OCI-LY3 (cell line): Measurements from ENCODE around the gene ZBTB42.

Experiments used
- H2AFZ ChIP-seq: fragments of 200-600, 300-600 bp; shearing (Covaris generic); 2 replicates; pipeline ENCODE4 v1.6.0; 2014; ENCODE audit warnings: antibody characterized with exemption, low read depth, low read length
- H3K27ac ChIP-seq: fragments of 200-600, 300-600 bp; sonication (generic); 2 replicates; pipeline ENCODE4 v1.5.1; 2014; ENCODE audit warnings: mild to moderate bottlenecking, low read length, moderate library complexity, mixed read lengths
- H3K27me3 ChIP-seq: fragments of 200-600, 300-600 bp; sonication (generic); 2 replicates; pipeline ENCODE4 v1.6.1; 2014; ENCODE audit warnings: low read depth, low read length, mixed read lengths
- H3K36me3 ChIP-seq: fragments of 200-600, 300-600 bp; sonication (generic); replicated peaks from 2 replicates; pipeline ENCODE3; 2014; ENCODE audit warnings: low read depth, low read length, mixed read lengths
- H3K4me1 ChIP-seq: fragments of 300-600, 200-600 bp; sonication (generic); 2 replicates; pipeline ENCODE4 v1.6.1; 2014; ENCODE audit warnings: low read length, mixed read lengths
- H3K4me2 ChIP-seq: fragments of 200-600, 300-600 bp; sonication (generic); 2 replicates; pipeline ENCODE4 v1.6.1; 2014; ENCODE audit warnings: low read length, mixed read lengths
- H3K4me3 ChIP-seq: fragments of 300-600, 200-600 bp; sonication (generic); 2 replicates; pipeline ENCODE4 v1.5.1; 2014; ENCODE audit warnings: antibody characterized with exemption, mild to moderate bottlenecking, low read length, moderate library complexity
- H3K79me2 ChIP-seq: fragments of 300-600, 200-600 bp; shearing (Covaris generic); 2 replicates; pipeline ENCODE4 v1.6.1; 2014; ENCODE audit warnings: mild to moderate bottlenecking, low read length, mixed read lengths
- H3K9ac ChIP-seq: fragments of 300-600, 200-600 bp; shearing (Covaris generic); 2 replicates; pipeline ENCODE4 v1.6.0; 2014; ENCODE audit warnings: mild to moderate bottlenecking, low read length, moderate library complexity
- H3K9me3 ChIP-seq: fragments of 200-600, 300-600 bp; shearing (Covaris generic); 2 replicates; pipeline ENCODE4 v1.6.1; 2014; ENCODE audit warnings: low read length, mixed read lengths; ENCODE audit not compliant: insufficient read depth
- H4K20me1 ChIP-seq: fragments of 200-600, 300-600 bp; sonication (generic); 2 replicates; pipeline ENCODE4 v1.6.1; 2016; ENCODE audit warnings: low read length, mixed read lengths; ENCODE audit not compliant: insufficient read depth
- EZH2phosphoT487 ChIP-seq: fragments of 200-600 bp; shearing (Covaris generic); IDR thresholded peaks from 2 replicates; pipeline ENCODE4 v1.6.1; 2018; ENCODE audit warnings: antibody characterized with exemption, mixed run types, low read depth
- TF ChIP-seq, protein P1 (sequence below): fragments of 200-600, 300-600 bp; sonication (generic); IDR thresholded peaks from 2 replicates; pipeline ENCODE4 v1.5.1; 2014; ENCODE audit warnings: antibody characterized with exemption, low read length, low read depth

ZBTB42 gene

DNA sequence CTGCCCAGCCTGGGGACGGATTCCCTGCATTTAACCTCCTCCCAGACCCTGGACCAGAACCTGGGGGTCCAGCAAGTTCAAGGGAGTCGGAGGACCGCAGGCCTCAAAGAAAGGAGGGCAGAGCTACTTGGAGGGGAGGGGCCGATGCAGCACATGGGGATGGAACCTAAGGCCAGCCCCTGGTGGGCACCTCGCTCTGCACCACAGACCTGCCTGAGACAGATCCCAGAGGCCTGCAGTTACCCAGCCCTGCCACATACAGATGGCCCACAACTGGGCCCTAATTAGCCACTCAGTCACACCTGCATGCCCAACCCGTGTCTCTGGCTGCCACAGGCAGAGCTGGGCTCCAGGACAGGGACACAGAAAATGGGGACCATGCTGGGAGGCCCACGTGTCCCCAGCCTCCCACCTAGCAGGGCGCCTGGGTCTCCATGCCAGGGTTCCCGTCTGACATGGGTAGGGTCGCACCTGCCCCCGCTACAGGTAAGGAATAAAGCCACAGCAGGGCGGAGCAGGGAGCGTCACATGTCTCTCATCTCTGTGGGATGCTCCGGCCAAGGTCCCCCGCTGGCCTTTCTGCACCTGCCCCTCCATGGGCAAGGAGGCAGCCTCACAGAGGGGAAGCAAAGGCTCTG is 22.1 kb upstream of the ZBTB42 start:
- TF ChIP-seq, protein P1, sequence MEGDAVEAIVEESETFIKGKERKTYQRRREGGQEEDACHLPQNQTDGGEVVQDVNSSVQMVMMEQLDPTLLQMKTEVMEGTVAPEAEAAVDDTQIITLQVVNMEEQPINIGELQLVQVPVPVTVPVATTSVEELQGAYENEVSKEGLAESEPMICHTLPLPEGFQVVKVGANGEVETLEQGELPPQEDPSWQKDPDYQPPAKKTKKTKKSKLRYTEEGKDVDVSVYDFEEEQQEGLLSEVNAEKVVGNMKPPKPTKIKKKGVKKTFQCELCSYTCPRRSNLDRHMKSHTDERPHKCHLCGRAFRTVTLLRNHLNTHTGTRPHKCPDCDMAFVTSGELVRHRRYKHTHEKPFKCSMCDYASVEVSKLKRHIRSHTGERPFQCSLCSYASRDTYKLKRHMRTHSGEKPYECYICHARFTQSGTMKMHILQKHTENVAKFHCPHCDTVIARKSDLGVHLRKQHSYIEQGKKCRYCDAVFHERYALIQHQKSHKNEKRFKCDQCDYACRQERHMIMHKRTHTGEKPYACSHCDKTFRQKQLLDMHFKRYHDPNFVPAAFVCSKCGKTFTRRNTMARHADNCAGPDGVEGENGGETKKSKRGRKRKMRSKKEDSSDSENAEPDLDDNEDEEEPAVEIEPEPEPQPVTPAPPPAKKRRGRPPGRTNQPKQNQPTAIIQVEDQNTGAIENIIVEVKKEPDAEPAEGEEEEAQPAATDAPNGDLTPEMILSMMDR, result no peak
- TF ChIP-seq EZH2phosphoT487, result no peak
- H3K9ac ChIP-seq, result no peak overlapping the region
- no peak overlapping the region for H2AFZ ChIP-seq
- no peak overlapping the region for H3K4me3 ChIP-seq
- peaks cover 16% of the 10 kb centered on the region for H3K36me3 ChIP-seq
- no peaks in the 10 kb centered on the region for H3K4me1 ChIP-seq
- H3K27me3 ChIP-seq, result no peaks in the 10 kb centered on the region
- H3K27ac ChIP-seq, result no peak overlapping the region
- H4K20me1 ChIP-seq, result peaks cover 8% of the 10 kb centered on the region
- H3K4me2 ChIP-seq, result no peak overlapping the region
- no peaks in the 10 kb centered on the region for H3K79me2 ChIP-seq
- no peaks in the 10 kb centered on the region for H3K9me3 ChIP-seq

- no peaks in the 10 kb centered on the region for H3K4me1 ChIP-seq
- H3K4me3 ChIP-seq, result no peak overlapping the region
- no peak overlapping the region for H3K4me2 ChIP-seq
- H3K9ac ChIP-seq, result no peak overlapping the region
- peaks cover 16% of the 10 kb centered on the region for H3K36me3 ChIP-seq
- no peaks in the 10 kb centered on the region; the same call in 1 of the 2 replicates for H3K79me2 ChIP-seq
- TF ChIP-seq, protein P1, result no peak
- TF ChIP-seq EZH2phosphoT487, result no peak
- H2AFZ ChIP-seq, result no peak overlapping the region
- H3K9me3 ChIP-seq, result no peaks in the 10 kb centered on the region
- H3K27me3 ChIP-seq, result no peaks in the 10 kb centered on the region
- H3K27ac ChIP-seq, result no peak overlapping the region
- H4K20me1 ChIP-seq, result peaks cover 11% of the 10 kb centered on the region
Measured at GRCh38 chr14:104779776-104780512, 21.0 kb upstream of the ZBTB42 start.

DNA sequence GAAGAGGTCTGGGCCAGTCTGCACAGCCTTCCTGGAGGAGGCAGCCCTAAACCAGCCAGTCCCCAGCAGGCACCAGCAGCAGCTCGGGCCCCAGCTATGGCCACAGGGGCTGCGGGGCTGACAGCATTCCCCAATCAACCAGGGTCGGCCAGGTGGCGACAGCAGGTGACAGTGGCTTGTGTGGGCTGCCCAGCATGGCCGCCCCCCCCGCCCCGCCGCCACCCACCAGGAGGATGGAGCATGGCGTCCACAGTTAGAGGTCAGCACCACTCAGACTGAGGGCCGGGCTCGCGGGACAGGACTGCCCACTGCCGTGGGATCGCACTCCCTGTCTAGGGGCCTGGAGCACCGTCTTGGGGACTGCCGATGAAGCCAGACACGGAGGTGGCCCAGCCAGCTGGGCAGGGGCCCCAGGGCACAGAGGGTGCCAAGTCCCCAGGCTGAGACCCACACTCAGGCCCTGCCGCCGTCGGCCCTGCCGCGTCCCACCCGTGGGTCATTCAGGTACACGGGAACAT is 20.3 kb upstream of the ZBTB42 start:
- H3K36me3 ChIP-seq, result peaks cover 13% of the 10 kb centered on the region
- TF ChIP-seq EZH2phosphoT487, result no peak
- TF ChIP-seq, protein P1, result no peak
- no peak overlapping the region for H3K9ac ChIP-seq
- H3K79me2 ChIP-seq, result peaks cover 2% of the 10 kb centered on the region; the same call in 1 of the 2 replicates
- no peak overlapping the region for H3K4me2 ChIP-seq
- H3K27me3 ChIP-seq, result no peaks in the 10 kb centered on the region
- H3K27ac ChIP-seq, result no peak overlapping the region
- H3K9me3 ChIP-seq, result no peaks in the 10 kb centered on the region
- H3K4me1 ChIP-seq, result no peaks in the 10 kb centered on the region
- peaks cover 11% of the 10 kb centered on the region for H4K20me1 ChIP-seq
- H3K4me3 ChIP-seq, result no peak overlapping the region
- no peak overlapping the region for H2AFZ ChIP-seq
